GM12872 (cell line): ENCODE results near the gene SLC2A13.

ENCODE experiments used
- TF ChIP-seq, protein P1 (sequence below): IDR thresholded peaks from 3 replicates; pipeline ENCODE4 v1.5.1; 2011; ENCODE audit warnings: low read depth, mild to moderate bottlenecking, low read length, moderate library complexity; ENCODE audit not compliant: insufficient read depth

The SLC2A13 gene

DNA sequence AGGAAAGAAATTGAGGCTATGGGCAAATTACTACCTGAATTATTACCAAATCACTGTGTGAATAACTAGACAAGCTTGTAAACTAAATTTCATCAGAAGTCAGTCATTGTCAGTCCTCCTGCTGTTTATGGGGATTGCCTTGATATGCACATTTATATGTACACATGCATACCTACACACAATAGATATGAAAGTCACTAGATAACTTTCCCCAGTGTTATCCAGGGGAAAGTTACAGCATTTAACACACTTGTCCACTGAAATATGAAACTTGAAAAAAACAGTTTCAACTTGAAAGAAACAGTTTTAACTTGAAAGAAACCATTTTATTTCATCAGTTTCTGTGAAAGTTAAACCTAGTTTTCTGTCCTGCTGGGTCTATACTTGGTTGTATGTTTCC is 199.6 kb downstream of the SLC2A13 start:
- TF ChIP-seq, protein P1, sequence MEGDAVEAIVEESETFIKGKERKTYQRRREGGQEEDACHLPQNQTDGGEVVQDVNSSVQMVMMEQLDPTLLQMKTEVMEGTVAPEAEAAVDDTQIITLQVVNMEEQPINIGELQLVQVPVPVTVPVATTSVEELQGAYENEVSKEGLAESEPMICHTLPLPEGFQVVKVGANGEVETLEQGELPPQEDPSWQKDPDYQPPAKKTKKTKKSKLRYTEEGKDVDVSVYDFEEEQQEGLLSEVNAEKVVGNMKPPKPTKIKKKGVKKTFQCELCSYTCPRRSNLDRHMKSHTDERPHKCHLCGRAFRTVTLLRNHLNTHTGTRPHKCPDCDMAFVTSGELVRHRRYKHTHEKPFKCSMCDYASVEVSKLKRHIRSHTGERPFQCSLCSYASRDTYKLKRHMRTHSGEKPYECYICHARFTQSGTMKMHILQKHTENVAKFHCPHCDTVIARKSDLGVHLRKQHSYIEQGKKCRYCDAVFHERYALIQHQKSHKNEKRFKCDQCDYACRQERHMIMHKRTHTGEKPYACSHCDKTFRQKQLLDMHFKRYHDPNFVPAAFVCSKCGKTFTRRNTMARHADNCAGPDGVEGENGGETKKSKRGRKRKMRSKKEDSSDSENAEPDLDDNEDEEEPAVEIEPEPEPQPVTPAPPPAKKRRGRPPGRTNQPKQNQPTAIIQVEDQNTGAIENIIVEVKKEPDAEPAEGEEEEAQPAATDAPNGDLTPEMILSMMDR = no peak

DNA sequence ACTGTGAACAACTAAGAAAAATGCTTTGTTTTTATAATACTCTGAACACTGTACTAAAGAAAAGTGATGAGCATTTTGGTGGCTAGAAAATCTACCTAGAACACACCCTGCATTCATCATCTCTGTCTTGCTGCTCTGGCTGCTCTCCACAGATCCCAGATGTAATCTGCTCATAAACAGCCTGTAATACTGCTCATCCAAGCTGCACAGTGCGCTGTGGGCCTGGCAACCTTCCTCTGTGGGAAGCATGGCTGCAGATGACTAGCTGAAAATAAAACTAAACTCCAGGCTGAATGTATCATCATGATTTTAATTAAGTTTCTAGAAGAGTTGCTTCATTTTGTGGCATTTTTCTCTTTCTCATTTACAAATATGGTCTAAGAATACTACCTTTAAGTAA is 200.7 kb downstream of the SLC2A13 start:
- TF ChIP-seq, protein P1 = no peak

DNA sequence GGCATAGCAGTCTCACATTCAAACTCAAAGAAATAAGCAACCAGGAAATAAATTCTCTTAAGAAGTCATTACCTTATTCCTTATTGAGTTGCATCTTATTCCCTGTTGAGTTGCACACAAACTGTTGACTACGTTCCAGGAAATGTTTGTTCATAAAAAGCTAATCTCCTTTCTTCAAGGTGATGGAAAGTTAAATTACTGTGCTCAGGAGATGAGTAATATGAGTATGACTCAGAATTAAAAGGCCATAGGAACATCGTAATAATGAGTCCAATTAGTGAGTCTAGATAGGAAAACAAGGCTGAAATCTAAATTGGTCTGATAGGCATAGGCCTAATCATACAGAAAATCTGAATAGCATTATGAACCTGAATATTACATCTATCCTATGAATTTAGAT is 203.1 kb downstream of the SLC2A13 start:
- TF ChIP-seq, protein P1 = no peak

DNA sequence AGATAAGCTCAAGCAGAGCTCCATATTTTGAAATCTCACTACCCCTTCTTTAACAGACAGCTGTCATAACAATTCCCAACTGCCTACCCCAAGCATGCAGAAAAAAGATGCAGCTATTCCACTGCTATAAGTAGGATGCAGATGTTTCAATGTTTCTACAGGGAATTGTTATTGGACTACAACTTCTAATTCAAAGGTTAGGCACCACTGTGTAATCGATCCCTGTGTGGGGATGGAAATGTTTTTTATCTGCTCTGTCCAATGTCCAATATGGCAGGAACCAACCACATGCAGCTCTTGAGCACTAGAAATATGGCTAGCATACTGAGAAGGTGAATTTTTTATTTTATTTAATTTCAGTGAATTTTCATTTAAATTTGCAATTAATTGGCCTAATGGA is 208.6 kb downstream of the SLC2A13 start:
- TF ChIP-seq, protein P1 = no peak

DNA sequence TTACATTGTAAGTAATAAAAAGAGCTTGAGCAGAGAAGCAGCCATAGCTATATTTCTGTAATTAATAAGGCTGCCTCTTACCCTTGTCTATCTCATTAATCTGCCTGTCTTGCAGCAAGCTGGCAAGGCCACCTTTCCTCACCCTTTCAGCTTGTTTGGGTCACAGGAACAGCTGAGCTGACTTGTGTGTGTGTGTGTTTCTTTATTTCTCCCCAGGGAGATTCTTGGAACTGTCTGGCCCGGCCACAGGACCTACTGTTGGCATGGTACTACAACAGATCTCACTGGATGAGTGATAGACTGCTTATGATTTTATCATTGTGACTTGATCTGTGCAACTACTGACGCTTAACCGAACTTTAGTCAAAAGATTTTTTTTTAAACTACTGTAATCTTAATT is 213.7 kb downstream of the SLC2A13 start:
- TF ChIP-seq, protein P1 = no peak

DNA sequence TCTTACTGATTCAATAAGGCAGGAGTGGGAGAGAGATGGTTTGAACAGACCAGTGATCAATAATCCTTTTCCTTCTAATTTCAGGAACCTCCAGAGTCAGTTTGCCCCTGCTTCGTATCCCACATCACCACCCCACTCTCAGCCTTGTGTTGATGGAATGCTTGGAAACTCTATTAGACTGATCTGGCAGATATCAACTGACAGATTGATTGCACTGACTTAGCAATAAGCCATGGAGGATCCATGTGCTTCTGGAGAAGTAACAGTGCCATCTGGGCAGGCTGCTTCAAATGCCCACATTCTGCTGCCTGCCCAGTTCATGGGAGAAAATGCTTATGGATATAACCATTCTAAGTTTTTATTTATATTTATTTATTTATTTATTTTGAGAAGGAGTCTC is 218.0 kb downstream of the SLC2A13 start:
- TF ChIP-seq, protein P1 = no peak

DNA sequence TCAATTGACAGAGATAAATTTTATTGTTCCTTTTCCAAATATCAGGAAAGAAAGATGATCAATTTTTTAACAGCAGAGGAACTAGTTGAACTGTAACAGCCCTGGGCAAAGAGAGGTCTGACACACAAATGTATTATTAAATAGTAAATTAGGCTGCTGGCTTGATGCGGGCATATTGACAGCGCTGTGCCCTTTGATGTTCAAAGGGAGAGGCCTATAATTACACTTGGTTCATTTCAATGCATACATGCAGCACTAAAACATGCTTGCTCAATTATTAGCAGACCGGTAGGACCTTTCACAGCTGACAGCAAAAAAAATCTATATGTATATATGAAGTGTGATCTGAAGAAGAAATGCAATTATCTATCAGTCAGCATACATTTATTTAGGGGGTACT is 219.8 kb downstream of the SLC2A13 start:
- TF ChIP-seq, protein P1 = no peak
